ENCODE measurements around the gene ERMAP.

Gene ERMAP

GRCh38 chr1:42815941-42816584, 859 bp upstream of the ERMAP start:
- H3K27ac ChIP-seq = peak overlapping the region; percentile 79
- TF ChIP-seq CTCF (conservative IDR thresholded peaks at IDR 0.05) = no peak
- TF ChIP-seq ZFX (IDR thresholded peaks at IDR 0.05) = no peak

GRCh38 chr1:42817440-42817767, 482 bp downstream of the ERMAP start:
- H3K27ac ChIP-seq = peak overlapping the region; percentile 79
- TF ChIP-seq CTCF (conservative IDR thresholded peaks at IDR 0.05) (no peak), ZFX (IDR thresholded peaks at IDR 0.05) (no peak)

GRCh38 chr1:42817976-42818375, 1.1 kb downstream of the ERMAP start:
- no peak overlapping the region for H3K27ac ChIP-seq
- TF ChIP-seq ZFX (IDR thresholded peaks at IDR 0.05) = no peak
- no peak for TF ChIP-seq CTCF (conservative IDR thresholded peaks at IDR 0.05)

GRCh38 chr1:42820813-42821212, 3.9 kb downstream of the ERMAP start:
- TF ChIP-seq CTCF (conservative IDR thresholded peaks at IDR 0.05) (no peak), ZFX (IDR thresholded peaks at IDR 0.05) (no peak)
- H3K27ac ChIP-seq = no peak overlapping the region

- no peak for TF ChIP-seq ZFX (IDR thresholded peaks at IDR 0.05)
- no peak for TF ChIP-seq CTCF (conservative IDR thresholded peaks at IDR 0.05)
Measured at GRCh38 chr1:42821690-42822089, 4.8 kb downstream of the ERMAP start.

GRCh38 chr1:42822800-42823392, 6.0 kb downstream of the ERMAP start:
- H3K27ac ChIP-seq = no peak overlapping the region
- no peak for TF ChIP-seq CTCF (conservative IDR thresholded peaks at IDR 0.05)
- no peak for TF ChIP-seq ZFX (IDR thresholded peaks at IDR 0.05)

More at GRCh38 chr1:42821690-42822089, 4.8 kb downstream of the ERMAP start:
- no peak overlapping the region for H3K27ac ChIP-seq

GRCh38 chr1:42824481-42825035, 7.6 kb downstream of the ERMAP start:
- TF ChIP-seq CTCF (conservative IDR thresholded peaks at IDR 0.05) (no peak), ZFX (IDR thresholded peaks at IDR 0.05) (no peak)
- H3K27ac ChIP-seq = no peak overlapping the region
